KMS-11 (cell line): Measurements from ENCODE around the gene TM4SF18.

Experiments
- H2AFZ ChIP-seq: fragments of 200-600 bp; sonication (generic); 2 replicates; pipeline ENCODE4 v1.6.1; 2016; ENCODE audit warnings: antibody characterized with exemption, mixed run types, low read depth
- H3K27ac ChIP-seq: fragments of 200-600 bp; sonication (generic); 2 replicates; pipeline ENCODE4 v1.6.1; 2016; ENCODE audit warnings: mild to moderate bottlenecking, mixed run types
- H3K27me3 ChIP-seq: fragments of 200-600 bp; sonication (generic); 2 replicates; pipeline ENCODE4 v1.6.1; 2017; ENCODE audit warnings: mild to moderate bottlenecking, low read depth, mixed run types, moderate library complexity; ENCODE audit not compliant: insufficient read depth
- H3K36me3 ChIP-seq: fragments of 200-600 bp; sonication (generic); 2 replicates; pipeline ENCODE4 v1.6.1; 2017; ENCODE audit warnings: mild to moderate bottlenecking, mixed run types; ENCODE audit not compliant: insufficient read depth
- H3K4me1 ChIP-seq: fragments of 200-600 bp; sonication (generic); 2 replicates; pipeline ENCODE4 v1.6.1; 2016; ENCODE audit warnings: mild to moderate bottlenecking, low read depth, mixed run types; ENCODE audit not compliant: poor library complexity, severe bottlenecking
- H3K4me2 ChIP-seq: fragments of 200-600 bp; sonication (generic); 2 replicates; pipeline ENCODE4 v1.7.0; 2016; ENCODE audit warnings: mild to moderate bottlenecking, mixed run types
- H3K4me3 ChIP-seq: fragments of 200-600 bp; sonication (generic); IDR thresholded peaks from 2 replicates; pipeline ENCODE4 v1.6.1; 2017; ENCODE audit warnings: low read depth, low read length, mixed read lengths; ENCODE audit not compliant: insufficient read depth
- H3K79me2 ChIP-seq: fragments of 200-600 bp; sonication (generic); 2 replicates; pipeline ENCODE4 v1.6.1; 2016; ENCODE audit warnings: low read depth, mixed run types; ENCODE audit not compliant: insufficient read depth
- H3K9ac ChIP-seq: fragments of 200-600 bp; sonication (generic); 2 replicates; pipeline ENCODE4 v1.6.1; 2016; ENCODE audit warnings: mild to moderate bottlenecking, mixed run types
- H4K20me1 ChIP-seq: fragments of 200-600 bp; sonication (generic); 2 replicates; pipeline ENCODE4 v1.6.1; 2016; ENCODE audit warnings: mild to moderate bottlenecking, mixed run types; ENCODE audit not compliant: insufficient read depth
- CTCF ChIP-seq: fragments of 200-600 bp; sonication (generic); conservative IDR thresholded peaks from 2 replicates; pipeline ENCODE4 v1.6.1; 2017; ENCODE audit warnings: low read depth, mild to moderate bottlenecking, antibody characterized with exemption, low read length, moderate library complexity, mixed read lengths

The TM4SF18 gene

GRCh38 chr3:149371001-149371722 is 37.7 kb upstream of the TM4SF18 start:
- H3K4me3 ChIP-seq, result no peak overlapping the region
- H3K27ac ChIP-seq, result no peak overlapping the region
- H3K36me3 ChIP-seq, result no peaks in the 10 kb centered on the region
- H2AFZ ChIP-seq, result no peak overlapping the region
- no peaks in the 10 kb centered on the region for H3K79me2 ChIP-seq
- TF ChIP-seq CTCF, result no peak
- H3K27me3 ChIP-seq, result no peaks in the 10 kb centered on the region
- no peak overlapping the region for H3K4me2 ChIP-seq
- H3K4me1 ChIP-seq, result no peaks in the 10 kb centered on the region
- H3K9ac ChIP-seq, result no peak overlapping the region
- no peaks in the 10 kb centered on the region for H4K20me1 ChIP-seq

DNA sequence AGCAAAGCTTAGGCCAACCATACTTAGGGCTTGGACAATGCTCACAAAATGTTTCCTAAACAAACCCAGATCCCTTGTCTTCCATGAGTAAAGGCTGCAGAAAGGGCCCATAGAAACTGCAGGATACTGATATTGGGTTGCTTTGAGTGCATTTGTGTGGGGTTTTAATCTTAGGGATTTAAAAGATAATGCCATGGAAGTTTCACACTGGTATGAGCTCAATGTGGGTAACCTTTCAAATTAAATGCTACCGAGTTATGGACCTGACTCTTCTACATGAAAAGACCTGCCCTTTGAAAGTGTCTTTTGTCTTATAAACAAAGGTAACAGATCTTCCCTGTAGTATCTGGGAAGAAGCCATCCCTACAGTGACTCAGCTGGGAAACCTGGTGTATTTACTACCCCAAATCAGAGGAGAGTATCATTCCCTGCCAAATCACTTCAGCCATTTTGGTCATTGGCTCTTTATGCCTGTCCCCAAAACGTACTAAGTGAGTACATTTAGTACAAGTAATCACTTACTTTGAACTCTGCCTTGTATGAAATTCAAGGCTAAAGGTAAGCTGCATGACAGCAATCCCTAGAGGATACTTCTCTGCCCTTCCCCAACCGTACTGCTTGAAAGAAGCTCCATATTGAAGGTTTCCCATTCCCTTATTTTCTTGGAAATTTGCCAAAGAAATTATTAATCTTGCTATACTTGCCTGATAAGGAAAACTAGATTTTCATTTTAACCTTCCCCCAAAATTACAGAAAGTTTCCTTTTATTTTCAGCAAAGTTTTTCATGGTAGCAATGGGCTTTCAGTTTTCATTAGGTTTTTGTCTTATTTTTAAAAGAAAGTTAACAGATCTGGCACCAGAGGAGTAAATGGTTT is 36.8 kb upstream of the TM4SF18 start:
- no peak for TF ChIP-seq CTCF
- no peak overlapping the region for H3K4me2 ChIP-seq
- H3K36me3 ChIP-seq, result no peaks in the 10 kb centered on the region
- no peak overlapping the region for H3K9ac ChIP-seq
- no peaks in the 10 kb centered on the region for H3K27me3 ChIP-seq
- H3K27ac ChIP-seq, result no peak overlapping the region
- no peak overlapping the region for H3K4me3 ChIP-seq
- no peak overlapping the region for H2AFZ ChIP-seq
- no peaks in the 10 kb centered on the region for H3K79me2 ChIP-seq
- H3K4me1 ChIP-seq, result no peaks in the 10 kb centered on the region
- no peaks in the 10 kb centered on the region for H4K20me1 ChIP-seq

DNA sequence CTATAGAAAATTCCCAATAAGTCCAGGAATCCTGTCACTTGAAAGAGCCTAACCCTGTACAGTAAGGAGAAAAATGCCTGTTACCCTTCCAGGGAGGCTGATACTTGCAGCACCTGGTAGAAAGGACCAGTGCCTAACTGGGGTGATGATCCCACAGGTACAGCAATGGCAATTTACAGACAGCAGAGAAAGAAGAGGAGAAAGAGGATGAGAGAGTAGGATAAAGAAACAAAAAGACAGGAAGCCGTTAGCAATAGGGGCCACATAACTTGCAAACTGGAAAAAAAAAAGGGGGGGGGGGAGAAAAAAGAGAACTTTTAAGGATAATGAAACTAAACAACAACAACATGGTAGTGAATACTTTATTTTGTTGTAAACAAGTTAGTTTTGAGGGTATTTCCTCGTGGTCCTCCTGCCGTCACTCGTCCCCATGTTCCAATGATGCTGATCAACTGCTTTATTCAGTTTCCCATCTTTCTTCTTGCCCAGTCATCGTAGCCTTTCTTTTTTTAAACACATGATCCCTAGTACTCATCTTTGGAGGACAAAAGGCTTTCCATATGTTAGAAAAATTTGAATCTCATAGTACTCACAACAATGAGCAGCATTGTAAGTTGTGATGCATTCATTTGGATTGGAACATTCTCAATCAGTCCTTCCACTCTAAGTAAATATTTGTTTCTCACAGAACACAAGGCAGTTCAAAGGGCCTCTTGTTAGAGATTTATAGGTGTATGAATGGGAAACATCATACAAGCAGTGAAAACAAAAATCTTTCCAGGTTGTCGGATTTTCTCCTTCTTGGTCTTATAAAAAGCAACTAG is 35.5 kb upstream of the TM4SF18 start:
- Histone ChIP-seq H3K9ac (no peak overlapping the region), H3K79me2 (no peaks in the 10 kb centered on the region), H2AFZ (no peak overlapping the region), H3K4me1 (no peaks in the 10 kb centered on the region), H3K4me3 (no peak overlapping the region), H3K27me3 (no peaks in the 10 kb centered on the region), H3K4me2 (no peak overlapping the region), H3K27ac (no peak overlapping the region), H4K20me1 (no peaks in the 10 kb centered on the region), H3K36me3 (no peaks in the 10 kb centered on the region)
- TF ChIP-seq CTCF, result no peak

GRCh38 chr3:149368201-149368673 is 34.8 kb upstream of the TM4SF18 start:
- Histone ChIP-seq H3K4me2 (no peak overlapping the region), H3K27ac (no peak overlapping the region), H3K36me3 (no peaks in the 10 kb centered on the region), H3K4me3 (no peak overlapping the region), H3K4me1 (no peaks in the 10 kb centered on the region), H3K79me2 (no peaks in the 10 kb centered on the region), H3K9ac (no peak overlapping the region), H2AFZ (no peak overlapping the region), H3K27me3 (no peaks in the 10 kb centered on the region), H4K20me1 (no peaks in the 10 kb centered on the region)
- TF ChIP-seq CTCF, result no peak
